Fibroblast of lung (primary cell): ENCODE data around the gene GRAP. TPM values are rescaled to one million over a fixed set of nuclear protein-coding genes. Genes with fewer than 3 reads are reported as not detected.
"Not testable (repeated sequence)": the region's sequence is repeated elsewhere in the genome, so short reads cannot be mapped to it uniquely, and the experiment has no call there.

ENCODE experiments used
- DNase-seq, 2 donors: peaks; one replicate each; pipeline versions ENCODE4 v3.0.0 to v3.0.0-alpha.2; 2010; ENCODE audit warnings: low read depth in 2 of 2
- H2AFZ ChIP-seq: 2 replicates; pipeline ENCODE4 v1.5.1; 2012; ENCODE audit warnings: low read length, control low read depth, inconsistent platforms
- H3K27ac ChIP-seq: 2 replicates; pipeline ENCODE4 v1.5.1; 2011; ENCODE audit warnings: low read length, control low read depth; ENCODE audit not compliant: insufficient read depth
- H3K27me3 ChIP-seq: 2 replicates; pipeline ENCODE4 v1.5.1; 2011; ENCODE audit warnings: mild to moderate bottlenecking, low read length; ENCODE audit not compliant: control insufficient read depth, insufficient read depth
- H3K36me3 ChIP-seq: 2 replicates; pipeline ENCODE4 v1.5.1; 2011; ENCODE audit warnings: low read length; ENCODE audit not compliant: control insufficient read depth, insufficient read depth
- H3K4me1 ChIP-seq: 2 replicates; pipeline ENCODE4 v1.5.1; 2011; ENCODE audit warnings: low read length; ENCODE audit not compliant: control insufficient read depth, insufficient read depth; ENCODE audit errors: extremely low read depth
- H3K4me2 ChIP-seq: 2 replicates; pipeline ENCODE4 v1.5.1; 2011; ENCODE audit warnings: low read length, control low read depth; ENCODE audit not compliant: insufficient read depth; ENCODE audit errors: extremely low read depth
- H3K4me3 ChIP-seq, 4 experiments: fragments of 200-600 bp in 1 of 4; sonication (generic) in 1 of 4; replicated peaks in 1 of 4; 2 replicates each; pipeline ENCODE4 v1.5.1; 2011 to 2016; ENCODE audit warnings: low read length in 4 of 4, low read depth in 3 of 4, mild to moderate bottlenecking in 3 of 4, control low read depth in 2 of 4, inconsistent platforms in 1 of 4, mixed read lengths in 1 of 4; ENCODE audit not compliant: insufficient read depth in 1 of 4; ENCODE audit errors: control extremely low read depth in 1 of 4
- H3K79me2 ChIP-seq: 2 replicates; pipeline ENCODE4 v1.5.1; 2012; ENCODE audit warnings: mild to moderate bottlenecking, low read length, inconsistent platforms; ENCODE audit not compliant: control insufficient read depth, insufficient read depth
- H3K9ac ChIP-seq: 2 replicates; pipeline ENCODE4 v1.5.1; 2011; ENCODE audit warnings: mild to moderate bottlenecking, low read length, control low read depth; ENCODE audit not compliant: insufficient read depth
- H3K9me3 ChIP-seq: 2 replicates; pipeline ENCODE4 v1.5.1; 2012; ENCODE audit warnings: low read depth, low read length; ENCODE audit not compliant: control insufficient read depth, insufficient read depth
- H4K20me1 ChIP-seq: 2 replicates; pipeline ENCODE4 v1.5.1; 2011; ENCODE audit warnings: low read length; ENCODE audit not compliant: control insufficient read depth, insufficient read depth; ENCODE audit errors: extremely low read depth
- polyA minus RNA-seq: library from RNA; depleted of rRNA, polyadenylated mRNA; stranded (reverse); fragments of >200 nt; gene quantifications from 2 replicates; pipeline ENCODE4 v1.2.3, GENCODE V29; 2011; ENCODE audit warnings: low replicate concordance
- polyA plus RNA-seq, 2 donors: library from polyadenylated mRNA; depleted of rRNA in 1 of 2; stranded (reverse) in 1 of 2; unstranded in 1 of 2; fragments of >200 nt; gene quantifications; 2 replicates each; pipeline ENCODE4 v1.2.1, GENCODE V29; 2011 to 2012; ENCODE audit warnings: missing spikeins in 1 of 2
- total RNA-seq: library from RNA; depleted of rRNA; stranded (reverse); fragments of >200 nt; gene quantifications from 2 replicates; pipeline ENCODE4 v1.2.1, GENCODE V29; 2014

Gene GRAP
- total RNA-seq (under 0.01 TPM in 1 of 2 replicates, not detected in the other), polyA plus RNA-seq (0.10 TPM in 1 of 2 replicates, not detected in the other), polyA minus RNA-seq (not detected in 2 replicates)
- 0.15 and 0.16 TPM in 2 replicates for polyA plus RNA-seq (2012)

- DNase-seq, H3K4me1 ChIP-seq, H3K4me2 ChIP-seq: not testable (repeated sequence)
These were observed at the start of gene GRAP for GRCh38 chr17:19046782-19047375. Gene GRAP, minus strand, starts transcription at chr17:19046957. Its CDS starts 31 bp downstream, at chr17:19046926.

GRCh38 chr17:19093684-19094438 lies 47.1 kb upstream of the GRAP start:
- not testable (repeated sequence) for DNase-seq, H2AFZ ChIP-seq, H4K20me1 ChIP-seq, H3K4me3 ChIP-seq, H3K36me3 ChIP-seq, H3K27me3 ChIP-seq, H3K79me2 ChIP-seq, H3K4me2 ChIP-seq, H3K4me1 ChIP-seq, H3K9me3 ChIP-seq, H3K9ac ChIP-seq
- H3K27ac ChIP-seq: peak overlapping the region; percentile 54

More at GRCh38 chr17:19046782-19047375, at the start of gene GRAP:
- not testable (repeated sequence) for H3K36me3 ChIP-seq, H3K9ac ChIP-seq, H4K20me1 ChIP-seq, H3K27ac ChIP-seq, H2AFZ ChIP-seq, H3K9me3 ChIP-seq, H3K79me2 ChIP-seq, H3K4me3 ChIP-seq, H3K27me3 ChIP-seq

GRCh38 chr17:19092737-19093683 lies 46.3 kb upstream of the GRAP start:
- DNase-seq: peak; percentile 66 to 79
- H3K27me3 ChIP-seq, H3K4me3 ChIP-seq, H3K36me3 ChIP-seq, H2AFZ ChIP-seq, H3K9me3 ChIP-seq, H4K20me1 ChIP-seq, H3K4me1 ChIP-seq, H3K79me2 ChIP-seq, H3K4me2 ChIP-seq, H3K9ac ChIP-seq: not testable (repeated sequence)
- H3K27ac ChIP-seq: peak overlapping the region; percentile 54

GRCh38 chr17:19090058-19090772 lies 43.5 kb upstream of the GRAP start:
- not testable (repeated sequence) for H3K9me3 ChIP-seq, H3K79me2 ChIP-seq, H2AFZ ChIP-seq, H3K27ac ChIP-seq, H3K9ac ChIP-seq, H3K4me3 ChIP-seq, H3K36me3 ChIP-seq, H3K4me1 ChIP-seq, DNase-seq, H3K4me2 ChIP-seq, H3K27me3 ChIP-seq, H4K20me1 ChIP-seq

- H3K9me3 ChIP-seq: not testable (repeated sequence)
These were observed 42.3 kb upstream of the GRAP start for GRCh38 chr17:19088804-19089685.

More at GRCh38 chr17:19088804-19089685, 42.3 kb upstream of the GRAP start:
- not testable (repeated sequence) for DNase-seq, H3K79me2 ChIP-seq, H3K27me3 ChIP-seq, H3K27ac ChIP-seq, H3K36me3 ChIP-seq, H3K4me1 ChIP-seq, H3K4me2 ChIP-seq, H4K20me1 ChIP-seq, H2AFZ ChIP-seq, H3K9ac ChIP-seq, H3K4me3 ChIP-seq
